SK-N-SH (cell line): Measurements from ENCODE around the gene RIC8B. TPM values are rescaled to one million over a fixed set of nuclear protein-coding genes. Genes with fewer than 3 reads are reported as not detected.

Source experiments
- CTCF ChIA-PET: fragments of 300-600, 350-600 bp; formaldehyde crosslinking; extraction: SDS; loops from one replicate; lab custom pipeline; 2021; lab: Yijun Ruan, JAX
- POLR2A ChIA-PET: fragments of 350-600 bp; sonication (Branson Sonifier 250); formaldehyde crosslinking; extraction: SDS; loops from one replicate; lab custom pipeline; 2020; ENCODE audit warnings: antibody characterized with exemption, inconsistent platforms; lab: Yijun Ruan, JAX
- DNase-seq: peaks from one replicate; pipeline ENCODE4 v3.0.0; 2012
- H2AFZ ChIP-seq: fragments of 200-600 bp; sonication (generic); 2 replicates; pipeline ENCODE4 v1.8.1; 2016; ENCODE audit warnings: antibody characterized with exemption, mild to moderate bottlenecking, low read depth
- H3F3A ChIP-seq: fragments of 200-600 bp; sonication (generic); replicated peaks from 2 replicates; pipeline ENCODE3; 2016; ENCODE audit warnings: antibody characterized with exemption, mild to moderate bottlenecking; ENCODE audit not compliant: insufficient read depth
- H3K27ac ChIP-seq, 2 experiments: fragments of 200-500 bp in 1 of 2; fragments of 200-600 bp in 1 of 2; sonication (Bioruptor generic) in 1 of 2; sonication (generic), shearing (Covaris generic) in 1 of 2; 2 replicates each; pipeline versions ENCODE4 v1.5.1 to v1.6.1; 2014 to 2016; ENCODE audit warnings: low read depth in 2 of 2, inconsistent platforms in 1 of 2, low read length in 1 of 2, mild to moderate bottlenecking in 1 of 2, mixed read lengths in 1 of 2
- H3K27me3 ChIP-seq: fragments of 200-600 bp; sonication (generic), shearing (Covaris generic); 2 replicates; pipeline ENCODE4 v1.6.1; 2016; ENCODE audit warnings: mixed run types; ENCODE audit not compliant: insufficient read depth
- H3K36me3 ChIP-seq, 2 experiments: fragments of 200-500 bp in 1 of 2; fragments of 200-600 bp in 1 of 2; sonication (Bioruptor generic) in 1 of 2; sonication (generic) in 1 of 2; replicated peaks in 1 of 2; 2 replicates each; pipeline versions ENCODE3 to v1.5.1; 2014 to 2016; ENCODE audit warnings: low read length in 1 of 2, mild to moderate bottlenecking in 1 of 2; ENCODE audit not compliant: insufficient read depth in 2 of 2, control insufficient read depth in 1 of 2
- H3K4me1 ChIP-seq, 2 experiments: fragments of 200-500 bp in 1 of 2; fragments of 200-600 bp in 1 of 2; sonication (Bioruptor generic) in 1 of 2; sonication (generic), shearing (Covaris generic) in 1 of 2; 2 replicates each; pipeline versions ENCODE4 v1.5.1 to v1.6.1; 2014 to 2016; ENCODE audit warnings: low read depth in 1 of 2, low read length in 1 of 2, mixed run types in 1 of 2; ENCODE audit not compliant: insufficient read depth in 2 of 2, control insufficient read depth in 1 of 2
- H3K4me2 ChIP-seq: fragments of 200-600 bp; sonication (generic), shearing (Covaris generic); 2 replicates; pipeline ENCODE4 v1.6.1; 2017; ENCODE audit warnings: mixed run types
- H3K4me3 ChIP-seq, 2 experiments: fragments of 200-500 bp in 1 of 2; fragments of 200-600 bp in 1 of 2; sonication (Bioruptor generic) in 1 of 2; sonication (generic), shearing (Covaris generic) in 1 of 2; 2 replicates each; pipeline versions ENCODE4 v1.5.1 to v1.8.1; 2014 to 2016; ENCODE audit warnings: low read depth in 2 of 2, inconsistent platforms in 1 of 2, low read length in 1 of 2, mild to moderate bottlenecking in 1 of 2, mixed read lengths in 1 of 2, moderate library complexity in 1 of 2
- H3K79me2 ChIP-seq: fragments of 200-600 bp; sonication (generic); 2 replicates; pipeline ENCODE4 v1.8.1; 2017; ENCODE audit warnings: mild to moderate bottlenecking; ENCODE audit not compliant: insufficient read depth
- H3K9ac ChIP-seq: fragments of 200-600 bp; sonication (generic); 2 replicates; pipeline ENCODE4 v1.6.1; 2017; ENCODE audit warnings: mixed run types
- H3K9me2 ChIP-seq: fragments of 200-600 bp; sonication (generic); 2 replicates; pipeline ENCODE4 v1.6.1; 2017; ENCODE audit warnings: mixed run types
- H3K9me3 ChIP-seq: fragments of 200-600 bp; sonication (generic); 2 replicates; pipeline ENCODE4 v1.6.1; 2017; ENCODE audit warnings: mixed run types, mild to moderate bottlenecking, moderate library complexity
- H4K20me1 ChIP-seq: fragments of 200-600 bp; sonication (generic); 2 replicates; pipeline ENCODE4 v1.6.1; 2017; ENCODE audit warnings: mild to moderate bottlenecking, mixed run types; ENCODE audit not compliant: insufficient read depth
- CTCF ChIP-seq: fragments of 200-600 bp; sonication (generic); IDR thresholded peaks from 2 replicates; pipeline ENCODE4 v1.6.1; 2017; ENCODE audit warnings: antibody characterized with exemption, mild to moderate bottlenecking, moderate library complexity
- ELF1 ChIP-seq: IDR thresholded peaks from 2 replicates; pipeline ENCODE4 v1.4.0; 2012
- EP300 ChIP-seq, 2 experiments: IDR thresholded peaks; 2 replicates each; pipeline versions ENCODE4 v1.4.0 to v1.6.1; 2012; ENCODE audit warnings: borderline replicate concordance in 1 of 2, low read depth in 1 of 2, low read length in 1 of 2
- FOXJ3 ChIP-seq: sonication (generic); formaldehyde crosslinking; IDR thresholded peaks from 2 replicates; pipeline ENCODE4 v1.5.1; 2020; ENCODE audit warnings: mild to moderate bottlenecking, missing genetic modification reagents
- GATA2 ChIP-seq: sonication (generic); formaldehyde crosslinking; IDR thresholded peaks from 2 replicates; pipeline ENCODE4 v1.5.0; 2020; ENCODE audit warnings: mild to moderate bottlenecking, missing genetic modification reagents
- IRF3 ChIP-seq: fragments of 150-350 bp; IDR thresholded peaks from 2 replicates; pipeline ENCODE4 v1.6.1; 2016; ENCODE audit warnings: mild to moderate bottlenecking, low read depth, low read length
- MAX ChIP-seq: IDR thresholded peaks from 2 replicates; pipeline ENCODE4 v1.4.0; 2012; ENCODE audit warnings: low read depth
- MXI1 ChIP-seq: IDR thresholded peaks from 2 replicates; pipeline ENCODE4 v1.6.1; 2012; ENCODE audit warnings: mild to moderate bottlenecking, low read depth, low read length, improper control_type of control experiment
- NFIC ChIP-seq: IDR thresholded peaks from 2 replicates; pipeline ENCODE4 v1.4.0; 2012; ENCODE audit warnings: borderline replicate concordance
- POLR2AphosphoS5 ChIP-seq: IDR thresholded peaks from 2 replicates; pipeline ENCODE4 v1.6.1; 2012; ENCODE audit warnings: low read depth, low read length
- RCOR1 ChIP-seq: fragments of 150-350 bp; IDR thresholded peaks from 2 replicates; pipeline ENCODE4 v1.6.1; 2017; ENCODE audit warnings: antibody characterized with exemption, low read length
- REST ChIP-seq: IDR thresholded peaks from 2 replicates; pipeline ENCODE4 v1.6.1; 2012; ENCODE audit warnings: mild to moderate bottlenecking, low read depth, low read length, moderate library complexity
- RFX5 ChIP-seq: IDR thresholded peaks from 2 replicates; pipeline ENCODE4 v1.6.1; 2012; ENCODE audit warnings: mild to moderate bottlenecking, improper control_type of control experiment, low read length
- SIN3A ChIP-seq: IDR thresholded peaks from 2 replicates; pipeline ENCODE4 v1.6.1; 2012; ENCODE audit warnings: low read depth, mild to moderate bottlenecking, low read length, moderate library complexity, borderline replicate concordance
- TAF1 ChIP-seq: IDR thresholded peaks from 2 replicates; pipeline ENCODE4 v1.6.1; 2012; ENCODE audit warnings: low read depth, mild to moderate bottlenecking, low read length, moderate library complexity, borderline replicate concordance
- TCF12 ChIP-seq: IDR thresholded peaks from 2 replicates; pipeline ENCODE4 v1.4.0; 2012
- USF1 ChIP-seq: IDR thresholded peaks from 2 replicates; pipeline ENCODE4 v1.4.0; 2012; ENCODE audit warnings: low read depth, borderline replicate concordance
- YY1 ChIP-seq: IDR thresholded peaks from 2 replicates; pipeline ENCODE4 v1.4.0; 2012; ENCODE audit warnings: low read depth, mild to moderate bottlenecking
- ZBTB33 ChIP-seq: IDR thresholded peaks from 2 replicates; pipeline ENCODE4 v1.4.0; 2012; ENCODE audit warnings: low read depth, borderline replicate concordance
- WGBS: methylation state at CpG from one replicate; pipeline ENCODE4 v1.1.6; 2017; ENCODE audit warnings: low lambda C conversion rate; 5-methylcytosine and 5-hydroxymethylcytosine counted together
- polyA plus RNA-seq, 3 experiments: library from polyadenylated mRNA; depleted of rRNA; stranded (reverse); fragments of >200 nt; gene quantifications; 2 replicates each; pipeline ENCODE4 v1.2.3, GENCODE V29; 2012

RIC8B gene
- polyA plus RNA-seq, 1 of the 3 experiments (the other 2 are of a cell fraction), result 6.2 TPM

GRCh38 chr12:106879612-106880011, 105.1 kb downstream of the RIC8B start:
- Histone ChIP-seq H3K27me3 (no peaks in the 10 kb centered on the region), H3K79me2 (no peaks in the 10 kb centered on the region), H3K27ac (no peak overlapping the region), H3K4me2 (no peak overlapping the region), H3K36me3 (peaks cover 49 to 62% of the 10 kb centered on the region in 2 experiments), H4K20me1 (no peaks in the 10 kb centered on the region), H3F3A (no peaks in the 10 kb centered on the region), H3K9me2 (no peaks in the 10 kb centered on the region), H3K9me3 (no peaks in the 10 kb centered on the region), H2AFZ (no peak overlapping the region), H3K4me3 (no peak overlapping the region), H3K9ac (no peak overlapping the region), H3K4me1 (no peaks in the 10 kb centered on the region; a peak in 1 of 4 replicates)
- ChIA-PET POLR2A (no interaction called here), CTCF (no interaction called here)
- TF ChIP-seq FOXJ3 (CRISPR knock-in tag) (no peak), NFIC (0 out of 2 replicates have a peak, but pooled peaks have one; percentile 32)
- WGBS, result 51% methylated on average over 5 of the region's 5 CpGs
- no peak for DNase-seq

GRCh38 chr12:106883426-106883825, 108.9 kb downstream of the RIC8B start:
- no peak overlapping the region; a peak in 1 of 4 replicates for H3K27ac ChIP-seq
- H4K20me1 ChIP-seq, result no peaks in the 10 kb centered on the region
- no peaks in the 10 kb centered on the region; a peak in 1 of 4 replicates for H3K4me1 ChIP-seq
- H3F3A ChIP-seq, result no peaks in the 10 kb centered on the region
- no peak for DNase-seq
- no peak overlapping the region for H2AFZ ChIP-seq
- ChIA-PET POLR2A (no interaction called here), CTCF (interaction anchor here (0.9 to 2.1 kb wide), 3 partner anchors 10 to 526 kb away, joined by 3 to 4 read pairs (median 3); partner anchors contain the start of gene POLR3B)
- no peak overlapping the region for H3K4me3 ChIP-seq
- H3K9ac ChIP-seq, result no peak overlapping the region
- H3K4me2 ChIP-seq, result no peak overlapping the region
- H3K9me2 ChIP-seq, result no peaks in the 10 kb centered on the region
- H3K36me3 ChIP-seq, result peaks cover 51 to 88% of the 10 kb centered on the region in 2 experiments
- no peaks in the 10 kb centered on the region for H3K79me2 ChIP-seq
- H3K9me3 ChIP-seq, result no peaks in the 10 kb centered on the region
- 86% methylated on average over 1 of the region's 1 CpG for WGBS
- H3K27me3 ChIP-seq, result no peaks in the 10 kb centered on the region
- TF ChIP-seq YY1 (no peak), CTCF (no peak), NFIC (no peak), TCF12 (no peak), ZBTB33 (no peak), RCOR1 (no peak), IRF3 (no peak), USF1 (no peak), TAF1 (no peak), SIN3A (no peak), MXI1 (no peak), MAX (no peak), ELF1 (no peak), POLR2AphosphoS5 (no peak), EP300 (IDR thresholded peaks at IDR 0.05; ENCODE audit: borderline replicate concordance in 1 of 2, low read depth in 1 of 2, low read length in 1 of 2) (no peak), RFX5 (no peak), REST (no peak), GATA2 (CRISPR knock-in tag) (no peak)
